Measurements from ENCODE around the gene NTN5. TPM values are rescaled to one million over a fixed set of nuclear protein-coding genes. Genes with fewer than 3 reads are reported as not detected.
"Not testable (repeated sequence)": the region's sequence is repeated elsewhere in the genome, so short reads cannot be mapped to it uniquely, and the experiment has no call there.

The NTN5 gene, protein sequence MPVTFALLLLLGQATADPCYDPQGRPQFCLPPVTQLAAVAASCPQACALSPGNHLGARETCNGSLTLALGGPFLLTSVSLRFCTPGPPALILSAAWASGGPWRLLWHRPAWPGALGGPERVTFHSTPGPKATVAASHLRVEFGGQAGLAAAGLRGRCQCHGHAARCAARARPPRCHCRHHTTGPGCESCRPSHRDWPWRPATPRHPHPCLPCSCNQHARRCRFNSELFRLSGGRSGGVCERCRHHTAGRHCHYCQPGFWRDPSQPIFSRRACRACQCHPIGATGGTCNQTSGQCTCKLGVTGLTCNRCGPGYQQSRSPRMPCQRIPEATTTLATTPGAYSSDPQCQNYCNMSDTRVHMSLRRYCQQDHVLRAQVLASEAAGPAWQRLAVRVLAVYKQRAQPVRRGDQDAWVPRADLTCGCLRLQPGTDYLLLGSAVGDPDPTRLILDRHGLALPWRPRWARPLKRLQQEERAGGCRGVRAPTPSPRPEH
- 1 to 10 TPM in 1 of 4 donors, under 1 TPM in 3; 0.53 to 1.6 (median 0.77) TPM for polyA plus RNA-seq (ENCODE audit: insufficient read length in 4 of 4)

DNA sequence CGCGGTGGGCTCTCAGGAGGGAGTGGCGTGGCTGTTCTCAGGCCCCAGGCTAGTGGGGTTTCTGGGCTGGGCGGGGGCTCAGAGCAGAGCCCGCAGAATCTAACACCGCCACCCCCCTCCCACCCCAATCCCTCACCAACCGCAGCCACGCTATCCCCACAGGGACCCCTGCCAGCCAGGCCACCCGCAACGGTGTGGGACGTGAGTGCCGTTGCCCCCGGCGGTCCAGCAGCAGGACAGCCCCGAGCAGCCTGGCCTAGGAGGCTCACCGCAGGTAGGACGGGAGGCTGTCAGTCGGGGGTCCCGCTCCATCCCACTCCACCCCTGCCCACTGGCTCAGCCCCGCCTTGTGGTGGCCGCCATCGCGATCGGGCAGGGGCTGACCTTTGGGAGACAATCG, at the start of gene NTN5:
Gene NTN5 (minus strand): TSS at position 24 of the 400 bp plus-strand sequence. CDS start 2,031 bp downstream, outside the sequence.
- no peak for DNase-seq (ENCODE audit: low read depth in 4 of 4, low spot score in 3 of 4)

DNA sequence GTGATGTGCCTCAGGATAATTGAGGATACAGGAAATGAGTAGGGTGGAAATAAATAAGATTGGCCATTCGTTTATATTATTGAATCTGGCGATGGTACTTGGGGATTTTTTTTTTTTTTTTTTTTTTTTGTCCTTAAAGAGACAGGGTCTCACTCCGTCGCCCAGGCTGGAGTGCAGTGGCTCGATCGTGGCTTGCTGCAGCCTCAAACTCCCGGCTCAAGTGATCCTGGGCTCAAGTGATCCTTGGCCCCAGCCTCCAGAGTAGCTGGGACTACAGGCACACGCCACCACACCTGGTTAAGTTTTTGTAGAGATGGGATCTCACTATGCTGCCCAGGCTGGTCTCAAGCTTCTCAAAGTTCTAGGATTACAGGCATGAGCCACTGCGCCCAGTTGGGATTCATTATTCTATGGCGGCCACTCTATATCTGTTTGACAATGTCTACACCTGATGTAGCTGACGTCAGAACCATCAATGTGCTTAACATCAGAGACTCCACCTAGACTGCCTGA, 49.4 kb upstream of the NTN5 start:
- DNase-seq (ENCODE audit: low read depth in 4 of 4, low spot score in 3 of 4), result no peak

DNA sequence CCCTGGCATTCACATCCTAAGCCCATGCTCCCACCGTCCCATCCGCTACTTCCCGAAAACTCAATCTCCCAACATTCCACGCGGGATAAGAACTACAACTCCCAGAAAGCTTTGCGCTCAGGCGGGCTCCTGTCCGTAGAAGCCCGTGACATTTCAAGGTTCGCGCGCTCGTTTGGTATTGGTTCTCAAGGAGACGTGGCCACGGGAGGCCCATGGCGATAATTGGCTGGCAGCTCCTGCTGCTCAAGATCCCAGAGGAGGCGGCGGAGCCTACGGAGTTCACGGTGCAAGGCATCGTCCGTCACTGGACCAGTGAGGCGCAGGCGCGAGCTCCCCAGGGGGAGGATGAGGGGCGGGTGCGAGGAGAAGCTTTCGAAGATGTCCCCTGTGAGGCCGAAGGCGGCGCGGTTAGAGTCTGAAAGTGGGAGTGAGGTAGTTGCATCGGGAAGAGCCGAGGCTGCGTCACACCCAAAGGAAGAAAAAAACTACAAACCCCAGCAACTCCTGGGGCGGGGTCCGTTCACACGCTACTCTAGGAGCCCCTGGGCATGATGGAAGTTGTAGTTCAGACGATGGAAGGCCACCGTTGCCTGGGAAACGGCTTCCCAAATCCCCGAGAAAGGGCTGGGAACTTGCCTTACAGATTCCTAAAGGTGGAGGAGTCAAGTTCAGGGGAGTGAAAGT, 47.9 kb upstream of the NTN5 start:
- peak; percentile 99 to 100 (median 100) for DNase-seq (ENCODE audit: low read depth in 4 of 4, low spot score in 3 of 4)

DNA sequence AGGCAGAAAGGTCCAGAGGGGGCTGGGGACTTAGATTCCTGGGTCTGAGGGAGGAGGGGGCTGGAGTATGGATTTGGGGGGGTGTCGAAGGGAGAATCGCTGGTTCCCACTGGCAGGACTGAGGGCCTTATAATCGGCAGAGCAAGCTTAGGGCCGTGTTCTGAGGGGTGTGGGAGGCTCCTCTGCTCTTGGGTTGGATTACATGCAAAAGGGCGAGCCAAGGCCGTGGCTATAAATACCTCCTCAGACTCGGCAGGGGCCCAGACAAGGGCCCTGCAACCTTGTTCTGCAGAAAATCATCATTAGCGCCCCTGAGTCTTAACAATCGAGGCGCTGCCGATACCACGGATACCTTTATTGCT, 47.4 kb upstream of the NTN5 start:
- DNase-seq (ENCODE audit: low read depth in 4 of 4, low spot score in 3 of 4), result no peak

DNA sequence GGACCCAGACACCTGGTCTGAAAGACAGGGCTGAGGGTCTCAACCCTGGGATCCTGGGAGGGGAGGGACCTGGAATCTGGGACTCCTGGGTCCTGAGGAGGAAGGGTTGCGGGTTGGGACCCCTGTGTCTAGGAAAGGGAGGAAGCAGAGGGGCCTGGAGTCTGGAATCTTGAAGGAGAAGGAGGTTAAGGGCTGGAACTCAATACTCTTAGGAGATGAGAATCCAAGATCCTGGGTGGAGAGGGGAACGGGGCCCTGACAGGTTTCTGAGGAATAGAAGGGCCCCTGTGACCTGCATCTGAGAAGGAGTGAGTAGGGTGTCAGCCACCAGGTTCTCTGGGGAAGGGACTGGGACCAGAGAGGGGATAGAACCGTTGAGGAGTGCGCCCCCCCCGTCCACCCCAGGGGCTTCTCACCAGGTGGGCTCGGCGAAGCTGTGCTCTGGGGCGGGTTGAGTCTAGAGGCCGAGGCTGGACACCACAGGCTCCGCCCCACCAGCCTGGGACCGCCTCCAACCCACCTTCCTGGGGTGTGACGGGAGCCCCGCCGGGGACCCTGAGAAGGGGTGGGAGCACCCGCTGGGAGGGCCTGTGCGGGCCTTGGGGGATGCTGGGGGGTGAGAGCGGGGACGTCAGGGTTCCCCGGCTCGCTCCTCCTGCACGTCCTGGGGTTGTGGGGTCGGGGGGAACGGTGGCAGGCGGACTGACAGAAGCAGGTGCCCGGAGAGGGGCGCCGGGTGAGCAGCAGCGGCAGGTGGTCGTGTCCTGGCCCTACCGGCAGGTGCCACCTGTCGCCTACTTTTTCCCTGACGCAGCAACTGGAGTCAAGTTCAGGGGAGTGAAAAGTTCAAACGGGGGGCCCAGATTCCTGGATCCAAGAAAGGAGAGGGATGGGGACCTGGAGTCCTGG, 46.7 kb upstream of the NTN5 start, which contains the start of gene MAMSTR:
Gene MAMSTR (minus strand): TSS at position 463 of the 909 bp plus-strand sequence. CDS start 694 bp downstream, outside the sequence.
- no peak for DNase-seq (ENCODE audit: low read depth in 4 of 4, low spot score in 3 of 4)

DNA sequence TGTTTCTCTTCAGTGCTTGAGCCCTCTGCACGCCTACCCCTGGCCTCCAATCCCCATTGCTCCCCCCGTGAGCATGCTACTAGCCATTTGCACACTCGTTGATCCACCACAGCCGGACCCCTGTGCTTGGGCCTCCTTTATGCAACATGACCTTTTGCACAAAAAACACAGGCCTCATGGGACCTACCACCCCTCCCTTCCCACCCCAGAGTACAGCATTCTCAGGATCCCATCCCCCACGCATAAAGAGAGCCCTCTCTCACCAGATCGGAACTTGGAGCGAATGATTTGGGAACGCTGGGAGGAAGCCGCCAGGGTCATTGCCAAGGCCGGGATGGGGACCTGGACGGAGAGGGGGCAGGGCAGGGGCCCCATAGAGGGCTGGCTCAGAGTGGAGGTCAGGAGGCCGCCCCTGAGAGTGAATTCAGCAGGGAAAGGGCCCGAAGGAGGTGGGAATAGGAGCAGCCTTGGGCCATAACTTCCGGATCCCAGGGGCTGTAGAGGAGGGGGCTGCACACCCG, 46.0 kb upstream of the NTN5 start:
- no peak for DNase-seq (ENCODE audit: low read depth in 4 of 4, low spot score in 3 of 4)

DNA sequence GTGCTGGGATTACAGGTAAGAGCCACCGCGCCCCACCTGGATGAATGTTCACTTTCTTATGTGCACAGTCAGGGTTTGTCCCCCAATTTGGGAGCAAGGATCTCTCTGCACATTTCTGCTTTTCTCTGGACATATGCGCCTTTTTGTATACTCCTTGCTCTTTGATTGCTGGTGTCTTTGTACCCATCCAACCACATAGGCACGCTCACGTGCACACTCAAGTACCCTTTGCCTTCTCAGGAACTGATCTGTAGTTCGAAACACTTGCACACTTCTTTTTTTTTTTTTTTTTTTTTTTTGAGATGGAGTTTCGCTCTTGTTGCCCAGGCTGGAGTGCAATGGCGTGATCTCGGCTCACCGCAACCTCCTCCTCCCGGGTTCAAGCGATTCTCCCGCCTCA, 45.3 kb upstream of the NTN5 start:
- DNase-seq (ENCODE audit: low read depth in 4 of 4, low spot score in 3 of 4), result not testable (repeated sequence)

DNA sequence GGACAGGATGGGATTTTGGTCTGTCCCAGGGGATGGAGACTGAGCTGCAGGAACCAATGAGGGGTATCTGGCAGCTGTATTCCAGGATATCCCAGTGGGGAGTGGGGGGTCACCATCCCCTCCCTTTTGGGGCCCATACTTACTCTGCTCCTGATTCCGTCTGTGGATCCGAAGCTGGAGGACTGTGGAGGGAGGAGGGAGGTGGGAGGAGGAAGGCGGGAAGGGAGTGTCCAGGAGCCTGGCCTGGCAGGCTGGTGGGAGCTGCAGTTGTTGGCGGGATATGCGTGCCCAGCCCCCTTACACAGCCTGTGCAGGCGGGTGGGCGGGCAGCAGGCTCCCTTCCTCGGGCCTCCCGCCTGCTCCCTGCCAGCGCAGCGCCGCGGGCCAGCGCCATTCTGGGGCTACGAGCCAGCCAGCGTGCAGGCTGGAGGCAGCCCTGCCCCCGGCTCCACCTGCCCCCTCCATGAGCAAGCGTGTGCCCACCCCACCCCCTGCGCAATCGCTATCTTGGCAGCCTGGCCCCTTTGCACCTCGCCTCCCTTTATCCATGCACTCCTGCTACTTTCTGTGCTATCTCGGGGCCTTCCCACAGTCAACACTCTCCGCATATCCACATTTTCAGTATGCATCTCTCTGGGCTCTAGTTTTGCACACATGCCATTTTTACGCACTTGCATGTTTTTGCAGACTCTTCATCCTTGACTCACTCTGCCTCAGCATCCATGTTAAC, 43.9 kb upstream of the NTN5 start:
- DNase-seq (ENCODE audit: low read depth in 4 of 4, low spot score in 3 of 4), result no peak

DNA sequence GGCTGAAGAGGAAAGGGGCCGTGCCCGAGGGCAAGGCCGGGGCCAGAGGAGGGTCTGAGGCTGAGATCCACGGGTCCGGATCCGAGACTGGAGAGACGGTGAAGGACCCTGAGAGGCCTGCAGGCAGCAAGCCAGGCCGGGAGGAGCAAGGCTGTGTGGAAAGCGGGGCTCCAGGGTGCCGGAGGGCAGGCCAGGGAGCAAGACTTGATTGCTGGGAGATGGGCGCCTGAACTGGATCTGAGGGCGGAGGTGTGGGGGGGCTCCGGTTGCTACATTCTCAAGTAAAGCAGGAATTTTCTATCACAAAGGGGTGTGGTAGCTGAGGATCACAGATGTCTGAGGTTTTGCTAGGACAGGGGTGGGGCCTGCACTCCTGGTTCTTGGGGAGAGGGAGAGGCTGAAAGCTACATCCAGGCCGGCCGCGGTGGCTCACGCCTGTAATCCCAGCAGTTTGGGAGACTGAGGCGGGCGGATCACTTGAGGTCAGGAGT, 42.9 kb upstream of the NTN5 start:
- no peak for DNase-seq (ENCODE audit: low read depth in 4 of 4, low spot score in 3 of 4)

DNA sequence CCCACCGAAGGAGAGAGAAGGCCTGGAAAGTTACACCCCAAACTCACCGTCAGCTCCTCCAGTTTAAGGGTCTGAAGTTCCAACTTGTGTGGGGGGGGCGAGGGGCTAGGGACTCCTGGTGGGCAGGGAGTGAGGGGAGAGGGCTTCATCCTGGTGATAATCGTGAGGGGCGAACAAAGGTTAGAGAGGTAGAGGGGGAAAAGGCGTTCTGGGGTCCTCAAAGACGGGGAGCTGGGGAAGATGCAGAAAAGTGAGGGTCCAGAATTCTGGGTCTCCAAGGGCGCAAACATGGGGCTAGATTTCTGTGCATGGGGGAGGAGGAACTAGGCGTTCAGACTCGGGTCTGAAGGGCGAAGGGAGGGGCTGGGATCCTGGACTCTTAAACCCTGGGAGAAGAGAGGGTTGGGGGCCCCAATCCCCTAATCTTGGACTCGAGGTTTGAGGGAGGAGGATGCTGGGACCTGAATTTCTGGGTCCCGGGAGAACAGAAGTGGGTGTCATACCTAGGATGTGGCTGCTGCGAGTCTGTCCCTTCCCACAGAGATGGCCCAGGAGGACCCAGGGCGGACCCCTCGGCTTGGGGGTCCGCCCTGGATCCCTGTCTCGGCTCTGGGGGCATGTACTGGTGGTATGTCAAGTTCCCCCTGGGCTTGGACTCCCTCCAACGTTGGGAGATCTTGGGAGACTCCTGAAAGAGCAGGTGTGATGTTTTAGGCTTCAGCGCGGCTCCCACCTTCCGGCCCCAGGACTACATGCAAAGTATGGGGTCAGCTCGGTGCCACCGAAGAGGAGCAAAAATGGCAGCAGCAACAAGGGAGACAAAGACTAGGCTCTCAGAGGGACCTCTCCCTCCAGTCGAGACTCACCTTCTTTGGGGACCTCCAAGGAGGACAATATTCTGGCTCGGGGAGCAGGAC, 42.2 kb upstream of the NTN5 start:
- DNase-seq (ENCODE audit: low read depth in 4 of 4, low spot score in 3 of 4), result no peak

DNA sequence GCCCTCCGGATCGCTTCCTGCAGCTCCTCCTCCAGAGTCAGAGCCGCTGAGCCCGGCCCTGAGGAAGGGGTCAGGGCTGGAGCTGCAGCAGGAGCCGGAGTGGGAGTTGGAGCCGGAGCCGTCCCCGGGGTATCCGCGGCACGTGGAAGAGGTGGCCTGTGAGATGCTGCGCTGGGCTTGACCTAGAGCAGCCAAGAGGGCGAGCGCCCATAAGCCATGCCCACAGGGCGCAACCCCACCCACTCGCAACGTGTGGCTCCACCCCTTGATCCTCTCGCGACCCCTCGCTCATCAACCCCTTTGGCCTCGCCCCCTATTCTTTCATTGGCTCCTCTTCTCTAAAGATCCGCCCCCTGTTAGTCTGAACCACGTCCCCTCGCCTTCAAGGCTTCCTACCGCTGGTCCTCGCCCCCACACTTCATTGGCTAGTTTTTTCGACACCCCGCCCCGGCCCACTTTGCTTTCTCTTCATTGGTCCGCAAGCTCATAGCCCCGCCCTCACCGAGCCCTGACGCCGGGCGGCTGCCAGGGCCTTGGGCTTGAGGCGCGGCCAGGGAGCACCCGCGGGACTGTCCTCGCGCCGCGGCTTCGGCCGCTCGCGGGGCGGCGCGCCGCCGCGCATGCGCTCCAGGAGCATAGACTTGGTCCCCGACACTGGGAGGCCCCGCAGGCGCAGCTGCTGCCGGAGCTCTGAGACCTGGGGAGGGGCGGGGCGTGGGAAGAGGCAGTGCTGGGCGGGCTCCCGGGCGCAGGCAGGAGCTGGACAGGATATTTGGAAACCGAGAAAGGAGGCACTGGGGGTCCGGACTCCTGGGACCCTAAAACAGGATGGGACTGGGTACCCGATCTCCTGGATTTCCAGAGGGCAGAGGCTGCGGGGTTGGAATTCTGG, 41.3 kb upstream of the NTN5 start:
- DNase-seq (ENCODE audit: low read depth in 4 of 4, low spot score in 3 of 4), result peak; percentile 96 to 99 (median 98)

DNA sequence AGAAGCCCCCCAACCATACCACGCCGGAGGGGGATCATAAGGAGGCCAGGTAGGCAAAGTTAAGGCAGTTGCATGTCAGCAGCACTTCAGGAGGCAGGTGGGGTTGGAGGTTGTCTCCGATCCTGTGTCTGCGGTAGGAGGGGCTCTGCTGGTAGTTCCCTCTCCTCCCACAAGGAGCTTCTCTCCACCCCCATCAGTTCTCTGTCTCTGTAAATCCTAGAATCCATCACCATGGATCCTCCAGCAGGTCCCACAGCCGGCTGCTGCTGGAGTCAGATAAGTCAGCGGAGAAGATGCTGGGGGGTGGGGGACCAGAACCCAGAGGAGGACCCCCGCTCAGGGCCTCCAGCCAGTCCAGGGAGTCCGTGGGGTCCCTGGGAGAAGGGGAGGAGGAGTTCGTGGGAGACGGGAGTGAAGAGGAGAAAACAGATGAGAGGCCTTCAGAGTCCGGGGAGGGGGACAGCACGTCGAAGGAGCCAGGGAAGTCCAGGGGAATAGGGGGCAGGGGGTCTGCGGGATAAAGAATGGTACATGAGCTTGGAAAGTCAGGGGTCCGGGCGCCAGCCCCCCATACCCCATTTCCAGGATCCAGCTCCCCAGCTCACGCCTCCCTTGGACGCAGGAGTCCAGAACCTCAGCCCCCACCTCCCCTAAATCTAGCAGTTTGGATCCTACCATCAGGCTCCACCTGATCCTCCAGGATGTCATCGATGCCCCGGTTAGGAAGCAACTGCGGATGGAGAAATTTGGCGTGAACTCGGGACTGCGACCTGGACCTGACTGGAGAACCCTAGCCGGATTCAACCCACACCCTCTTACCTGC, 40.4 kb upstream of the NTN5 start:
- no peak for DNase-seq (ENCODE audit: low read depth in 4 of 4, low spot score in 3 of 4)

DNA sequence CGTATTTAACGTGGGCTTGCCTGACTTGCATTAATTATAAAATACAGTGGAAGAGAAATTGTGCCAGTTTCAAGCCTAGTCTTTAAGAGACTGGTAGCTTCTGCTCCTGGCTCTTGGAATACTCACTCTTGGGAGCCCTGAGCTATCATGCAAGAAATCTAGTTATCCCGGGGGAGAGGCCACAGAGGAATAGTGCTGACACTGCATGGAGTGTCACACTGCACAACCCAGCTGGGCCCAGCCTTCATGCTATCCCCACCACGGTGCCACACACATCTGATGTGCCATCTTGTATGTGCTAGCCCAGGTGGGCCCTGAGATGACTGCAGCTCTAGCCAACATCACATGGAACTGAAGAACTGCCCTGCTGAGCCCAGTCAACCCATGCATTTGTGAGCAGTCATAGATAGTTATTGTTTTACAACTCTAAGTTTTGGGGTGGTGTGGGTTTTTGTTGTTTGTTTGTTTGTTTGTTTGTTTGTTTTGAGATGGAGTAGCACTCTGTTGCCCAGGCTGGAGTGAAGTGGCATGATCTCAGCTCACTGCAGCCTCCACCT, 38.4 kb upstream of the NTN5 start:
- DNase-seq (ENCODE audit: low read depth in 4 of 4, low spot score in 3 of 4), result no peak

DNA sequence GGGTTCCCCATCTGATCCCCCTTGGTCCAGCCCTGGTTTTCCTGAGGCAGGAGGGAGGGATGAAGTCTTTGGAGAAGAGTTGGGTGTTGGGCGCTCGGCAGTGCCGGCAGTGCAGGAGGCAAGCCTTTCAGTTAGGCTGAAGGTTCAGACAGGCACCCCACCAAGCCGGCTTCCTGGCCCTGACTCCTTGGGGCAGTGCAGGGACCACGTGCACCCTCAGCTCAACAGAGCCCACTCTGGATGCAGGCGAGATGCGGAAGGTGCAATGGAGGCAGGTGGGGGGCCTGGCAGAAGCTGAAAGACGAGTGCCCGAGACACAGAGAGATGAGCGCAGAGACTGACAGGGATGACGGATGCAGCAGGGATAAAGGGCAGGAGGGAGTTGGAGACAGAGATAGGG, 35.7 kb upstream of the NTN5 start:
- no peak for DNase-seq (ENCODE audit: low read depth in 4 of 4, low spot score in 3 of 4)

DNA sequence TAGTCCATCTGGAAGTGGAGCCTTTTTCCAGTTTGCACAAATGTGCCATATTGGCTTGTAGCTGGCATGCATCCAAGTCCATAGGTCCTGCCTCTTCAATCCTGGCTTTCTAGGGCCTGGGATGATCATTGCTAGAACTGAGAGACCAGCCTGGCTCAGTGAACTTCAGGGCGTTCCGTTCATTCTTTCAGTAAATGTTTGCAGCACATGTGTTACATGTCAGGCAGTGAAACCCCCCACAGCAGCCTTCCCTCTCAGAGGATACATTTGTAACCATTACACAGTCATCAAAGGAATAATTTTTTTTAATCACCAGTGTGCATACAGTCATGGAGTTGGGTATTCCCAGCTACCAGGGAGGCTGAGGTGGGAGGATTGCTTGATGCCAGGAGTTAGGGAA, 32.6 kb upstream of the NTN5 start:
- no peak for DNase-seq (ENCODE audit: low read depth in 4 of 4, low spot score in 3 of 4)

DNA sequence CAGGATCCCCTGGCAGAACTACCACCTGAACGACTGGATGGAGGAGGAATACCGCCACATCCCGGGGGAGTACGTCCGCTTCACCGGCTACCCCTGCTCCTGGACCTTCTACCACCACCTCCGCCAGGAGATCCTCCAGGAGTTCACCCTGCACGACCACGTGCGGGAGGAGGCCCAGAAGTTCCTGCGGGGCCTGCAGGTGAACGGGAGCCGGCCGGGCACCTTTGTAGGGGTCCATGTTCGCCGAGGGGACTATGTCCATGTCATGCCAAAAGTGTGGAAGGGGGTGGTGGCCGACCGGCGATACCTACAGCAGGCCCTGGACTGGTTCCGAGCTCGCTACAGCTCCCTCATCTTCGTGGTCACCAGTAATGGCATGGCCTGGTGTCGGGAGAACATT, 30.5 kb upstream of the NTN5 start:
- no peak for DNase-seq (ENCODE audit: low read depth in 4 of 4, low spot score in 3 of 4)
